HG02852 (cell line): ENCODE data around the gene PGLYRP2.

Experiments used
- ATAC-seq: cut with Tn5 transposase; IDR thresholded peaks from one replicate; pipeline ENCODE4 v1.9.1; 2021; ENCODE audit warnings: mild to moderate bottlenecking, moderate library complexity; ENCODE audit not compliant: unreplicated experiment

The PGLYRP2 gene

DNA sequence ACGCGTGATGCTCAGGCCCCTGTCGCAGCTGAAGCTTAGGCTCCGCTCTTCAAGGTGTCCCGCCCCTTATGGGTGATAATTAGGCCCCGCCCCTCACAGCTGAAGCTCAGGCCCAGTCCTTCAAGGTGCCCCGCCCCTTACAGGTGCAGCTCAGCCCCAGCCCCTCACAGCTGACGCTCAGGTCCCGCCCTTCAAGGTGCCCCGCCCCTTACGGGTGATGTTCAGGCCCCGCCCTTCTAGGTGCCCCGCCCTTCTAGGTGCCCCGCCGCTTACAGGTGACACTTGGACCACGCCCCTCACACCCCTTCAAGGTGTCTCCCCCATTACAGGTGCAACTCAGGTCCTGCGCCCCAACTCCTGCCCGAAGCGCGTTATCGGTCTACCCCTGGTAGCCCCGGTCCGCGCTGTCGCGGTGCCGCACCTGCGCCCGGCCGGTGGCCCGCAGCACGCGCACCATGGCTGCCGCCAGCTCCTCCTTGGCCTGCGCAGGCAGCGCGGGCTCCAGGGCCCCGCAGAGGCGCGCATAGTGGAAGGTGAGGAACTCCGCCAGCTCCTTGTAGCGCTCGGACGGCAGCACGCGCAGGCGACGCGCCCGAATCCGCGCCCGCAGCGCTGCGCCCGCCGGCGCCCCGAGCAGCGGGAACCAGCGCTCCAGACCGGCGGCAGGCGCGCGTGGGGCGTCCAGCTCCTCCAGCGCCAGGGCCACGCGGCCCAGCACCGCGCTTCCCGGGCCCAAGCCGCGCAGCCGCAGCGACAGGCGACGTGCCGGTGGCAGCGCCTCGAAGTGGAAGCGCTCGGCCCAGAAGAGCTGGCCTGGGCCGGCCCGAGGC is 22.2 kb downstream of the PGLYRP2 start:
- no peak for ATAC-seq

DNA sequence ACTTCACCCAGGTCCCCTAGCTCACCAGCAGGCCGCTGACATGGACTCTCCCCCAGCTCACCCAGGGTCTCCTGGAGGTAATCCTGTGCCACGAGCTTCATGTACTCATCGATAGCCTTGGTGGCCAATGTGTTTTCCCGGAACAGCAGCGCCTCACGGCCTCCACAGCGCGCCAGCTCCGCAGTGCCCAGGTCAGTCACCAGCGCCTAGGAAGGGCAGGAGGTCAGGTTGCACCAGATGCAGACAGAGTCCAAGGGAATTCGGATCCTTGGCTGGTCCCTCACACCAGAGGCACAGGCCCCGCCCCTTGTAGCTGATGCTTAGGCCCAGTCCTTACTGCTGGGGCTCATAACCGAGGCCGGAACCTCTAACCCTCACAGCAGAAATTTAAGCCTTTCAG is 22.9 kb downstream of the PGLYRP2 start:
- no peak for ATAC-seq

DNA sequence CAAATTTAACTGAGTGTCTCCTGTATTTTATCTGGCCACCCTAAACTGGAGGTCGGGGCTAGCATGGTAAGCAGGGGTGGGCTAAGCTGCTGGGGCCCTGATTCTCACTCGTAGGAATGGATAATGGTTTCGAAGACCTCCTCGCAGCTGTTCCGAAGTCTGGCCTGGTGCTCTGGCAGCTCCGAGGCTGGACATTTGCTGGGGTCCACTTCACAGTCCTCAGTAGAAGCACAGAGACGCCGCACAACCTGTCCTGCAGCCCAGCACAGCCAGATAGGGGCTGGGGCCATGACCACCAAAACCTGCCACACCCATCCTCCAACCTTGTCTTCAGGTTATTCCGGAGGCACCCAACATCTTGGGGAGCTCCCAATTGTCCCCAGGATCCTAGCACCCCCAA is 23.3 kb downstream of the PGLYRP2 start:
- ATAC-seq = no peak

DNA sequence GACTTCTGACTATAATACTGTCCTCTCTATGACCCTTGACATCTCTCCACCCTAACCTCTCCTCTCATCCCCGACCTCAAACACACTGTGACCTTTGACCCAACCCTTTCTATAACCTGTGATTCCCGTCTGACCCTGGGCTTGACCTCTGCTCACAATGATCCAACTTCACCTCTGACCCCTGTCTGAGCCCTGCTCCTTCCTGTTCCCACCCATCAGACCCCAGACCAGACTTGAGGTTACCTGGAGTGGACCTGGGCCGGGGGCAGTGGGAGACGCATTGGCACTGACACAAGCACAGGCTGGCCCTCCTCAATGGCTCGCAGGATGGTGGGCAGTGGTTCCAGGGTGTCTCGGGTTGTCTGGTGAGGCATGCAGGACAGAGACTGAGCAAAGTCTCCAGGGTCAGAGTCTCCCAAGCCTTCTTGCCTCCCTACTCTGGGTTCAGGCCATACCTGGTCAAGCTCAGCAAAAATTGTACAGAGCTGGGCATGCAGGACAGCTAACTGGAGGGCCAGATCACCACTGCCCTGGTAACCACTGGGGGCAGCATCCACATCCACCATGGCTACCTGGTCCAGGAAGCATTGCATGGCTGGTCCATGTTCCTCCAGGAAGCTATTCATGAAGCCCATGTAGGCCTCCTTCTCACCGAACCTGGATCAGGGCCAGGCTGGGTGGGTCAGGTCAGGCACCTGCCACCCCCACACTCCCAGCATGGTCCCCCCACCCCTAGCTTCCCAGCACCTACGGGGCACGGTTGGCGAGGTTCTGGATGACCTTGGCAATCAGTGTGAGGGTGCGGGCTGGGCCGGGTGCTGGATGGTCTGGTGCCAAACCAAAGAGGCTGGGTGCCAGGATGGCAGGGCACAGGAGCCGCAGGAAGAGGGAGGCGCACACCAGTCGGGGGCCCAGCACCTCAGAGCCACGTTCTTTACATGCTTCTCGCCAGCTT is 25.1 kb downstream of the PGLYRP2 start:
- no peak for ATAC-seq

DNA sequence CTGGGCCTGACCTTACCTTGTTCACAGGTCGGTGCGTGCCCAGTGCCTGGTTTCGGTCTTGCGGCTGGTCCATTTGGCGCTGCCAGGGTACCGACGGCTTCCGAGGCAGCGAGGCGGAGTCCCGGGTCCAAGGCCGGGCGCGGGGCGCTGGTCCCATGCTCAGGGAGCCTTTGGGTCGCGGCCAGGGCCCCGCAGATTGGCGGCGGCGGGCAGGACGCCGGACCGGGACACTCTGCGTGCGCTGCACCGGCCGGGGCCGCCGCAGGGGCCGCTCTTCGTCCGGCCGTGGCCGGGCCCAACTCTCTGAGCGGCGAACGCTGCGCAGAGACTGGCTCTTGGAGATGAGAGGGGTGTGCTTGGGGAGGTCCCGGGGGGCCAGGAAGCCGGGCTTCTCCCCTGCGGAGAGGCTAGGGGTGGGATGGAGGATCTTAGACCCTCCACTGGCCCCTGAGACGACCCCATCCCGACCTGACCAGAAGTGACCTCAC is 26.2 kb downstream of the PGLYRP2 start:
- ATAC-seq = no peak

DNA sequence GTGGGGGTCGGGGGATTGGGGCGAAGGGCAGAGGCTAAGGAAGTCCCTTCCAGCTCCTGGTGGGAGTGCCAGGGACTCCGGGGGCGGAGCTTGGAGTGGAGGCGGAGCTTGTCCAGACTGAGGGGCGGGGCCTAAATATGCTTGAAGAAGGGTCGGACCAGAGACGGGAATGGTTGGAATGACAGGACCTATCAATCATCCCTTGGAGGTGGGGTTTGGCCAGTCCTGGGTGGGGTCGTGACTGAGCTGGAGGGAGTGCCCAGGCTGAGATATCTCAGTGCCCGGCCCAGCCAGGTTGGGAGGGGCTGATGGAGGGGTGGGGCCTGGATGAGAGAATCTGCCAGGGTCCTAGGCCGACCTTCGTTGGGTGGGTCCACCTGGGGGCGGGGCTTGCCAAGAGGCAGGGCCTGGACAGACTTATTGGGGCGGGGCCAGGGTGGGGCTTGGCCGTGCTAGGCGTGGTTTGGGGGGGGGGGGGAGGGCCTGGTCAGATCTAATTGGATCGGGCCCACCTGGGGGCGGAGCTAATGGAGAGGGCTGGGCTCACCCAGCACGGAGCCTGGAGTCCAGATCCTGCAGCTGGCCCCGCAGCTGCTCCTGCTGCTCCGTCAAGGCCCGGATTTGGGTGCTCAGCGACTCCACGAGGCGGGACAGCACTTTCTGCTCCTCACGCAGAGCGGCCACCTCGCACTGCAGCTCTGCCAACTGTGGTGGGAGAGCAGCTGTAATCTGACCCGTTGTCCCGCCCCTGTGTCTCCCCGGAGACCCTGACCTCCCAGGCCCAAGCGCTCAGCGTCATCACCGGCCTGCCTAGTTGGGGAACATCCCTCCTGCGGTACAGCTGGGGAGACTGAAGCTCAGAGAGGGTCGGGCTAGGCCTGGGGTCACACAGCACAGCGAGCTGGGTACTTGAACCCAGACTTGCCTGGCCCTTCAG is 26.9 kb downstream of the PGLYRP2 start:
- no peak for ATAC-seq

DNA sequence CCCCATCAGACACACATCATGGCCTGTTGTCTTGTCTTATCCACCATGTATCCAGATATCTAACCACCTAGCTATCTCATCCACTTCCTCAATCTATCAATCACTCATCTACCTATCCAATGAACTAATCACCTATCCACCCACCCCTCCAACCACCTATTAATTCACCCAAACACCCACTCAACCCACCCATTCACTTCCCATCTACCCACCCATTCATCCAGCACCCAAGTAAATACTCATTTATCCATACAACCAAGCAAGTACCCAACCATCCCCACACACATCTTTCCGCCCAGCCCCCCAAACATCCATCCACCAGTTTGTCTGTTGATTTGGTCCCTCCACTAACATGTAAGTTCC is 28.8 kb downstream of the PGLYRP2 start:
- ATAC-seq = no peak

DNA sequence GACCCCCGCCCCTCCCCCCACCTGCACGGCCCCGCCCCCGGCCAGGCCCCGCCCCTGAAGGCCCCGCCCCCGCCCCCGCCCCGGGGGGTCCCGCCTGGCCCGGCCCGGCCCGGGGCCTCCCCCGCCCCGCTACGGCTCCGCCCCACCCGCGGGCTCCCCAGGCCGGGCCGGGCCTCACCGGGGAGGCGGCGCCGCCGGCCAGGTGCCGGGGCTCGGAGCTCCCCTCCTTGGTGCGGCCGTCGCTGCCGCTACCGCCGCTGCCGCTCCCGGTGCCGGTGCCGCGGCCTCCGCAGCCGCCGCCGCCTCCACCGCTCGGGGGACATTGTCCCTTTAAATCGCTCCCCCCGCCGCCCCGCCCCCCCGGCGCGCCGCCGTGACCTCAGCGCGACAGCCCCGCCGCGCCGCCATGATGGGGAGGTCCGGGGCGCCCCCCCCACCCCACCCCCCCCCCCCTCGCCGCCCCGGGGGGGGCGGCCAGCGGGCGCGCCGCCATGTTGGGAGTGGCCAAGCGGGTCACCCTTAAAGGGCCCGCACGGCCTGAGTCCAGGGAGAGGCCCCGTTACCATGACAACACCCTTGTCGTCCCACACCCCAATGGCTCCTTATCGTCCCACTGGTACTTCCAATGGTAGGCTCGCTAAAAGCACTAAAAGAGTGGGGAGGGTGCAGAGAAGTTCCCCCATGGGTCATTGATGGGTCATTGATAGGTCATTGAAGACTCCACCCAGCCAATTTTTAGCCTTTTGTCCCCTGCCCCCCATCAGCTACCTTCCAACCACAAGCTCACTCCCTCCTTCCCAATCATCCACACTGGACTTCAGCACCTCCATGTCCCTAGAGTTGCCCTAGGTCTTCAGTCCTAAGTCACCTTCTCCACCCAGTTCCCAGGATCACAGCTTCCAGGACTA is 29.4 kb downstream of the PGLYRP2 start, which contains the start of gene WIZ:
Gene WIZ, minus strand, starts transcription at position 337 of the 908 bp plus-strand sequence. CDS start 1,649 bp downstream, outside the sequence.
- peak; percentile 50 for ATAC-seq

DNA sequence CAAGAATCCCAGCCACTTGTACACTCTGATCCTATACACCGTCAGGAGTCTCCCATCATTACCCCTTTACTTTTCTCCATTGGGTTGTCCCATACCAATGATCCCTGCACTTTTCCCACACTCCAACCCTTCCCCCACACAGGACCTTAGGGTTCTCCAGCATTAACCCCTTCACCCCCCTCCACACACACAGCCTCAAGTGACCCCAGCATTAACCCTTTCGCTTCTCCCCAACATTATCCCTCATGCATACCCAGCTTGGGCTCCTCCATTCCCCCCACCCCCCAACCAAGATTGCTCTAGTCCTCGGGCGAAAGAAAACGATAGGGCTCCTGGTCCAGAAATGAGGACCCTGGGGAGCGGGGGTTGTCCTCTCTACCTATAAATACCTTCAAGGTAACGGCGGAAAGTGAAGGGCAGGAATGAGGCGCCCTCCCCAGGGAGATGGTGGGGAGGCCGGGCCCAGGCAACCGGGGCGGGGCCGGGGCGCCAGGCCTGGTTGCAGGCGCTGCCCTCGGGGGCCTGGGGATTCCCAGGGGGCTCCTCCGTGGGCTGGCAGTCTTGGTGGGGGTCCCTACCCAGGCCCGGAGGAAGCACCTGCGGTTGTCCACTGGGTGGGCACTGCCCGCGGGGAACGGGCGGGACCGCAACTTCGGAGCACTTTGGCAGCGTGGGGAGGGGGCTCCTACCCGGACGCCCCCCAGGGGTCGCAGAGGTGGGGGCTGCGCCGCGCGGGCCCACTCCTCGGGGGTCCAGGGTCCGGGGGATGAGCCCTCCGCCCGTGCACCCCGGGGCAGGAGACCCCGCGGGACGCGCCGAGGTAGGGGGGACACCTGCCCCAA is 30.3 kb downstream of the PGLYRP2 start:
- peak; percentile 19 for ATAC-seq

DNA sequence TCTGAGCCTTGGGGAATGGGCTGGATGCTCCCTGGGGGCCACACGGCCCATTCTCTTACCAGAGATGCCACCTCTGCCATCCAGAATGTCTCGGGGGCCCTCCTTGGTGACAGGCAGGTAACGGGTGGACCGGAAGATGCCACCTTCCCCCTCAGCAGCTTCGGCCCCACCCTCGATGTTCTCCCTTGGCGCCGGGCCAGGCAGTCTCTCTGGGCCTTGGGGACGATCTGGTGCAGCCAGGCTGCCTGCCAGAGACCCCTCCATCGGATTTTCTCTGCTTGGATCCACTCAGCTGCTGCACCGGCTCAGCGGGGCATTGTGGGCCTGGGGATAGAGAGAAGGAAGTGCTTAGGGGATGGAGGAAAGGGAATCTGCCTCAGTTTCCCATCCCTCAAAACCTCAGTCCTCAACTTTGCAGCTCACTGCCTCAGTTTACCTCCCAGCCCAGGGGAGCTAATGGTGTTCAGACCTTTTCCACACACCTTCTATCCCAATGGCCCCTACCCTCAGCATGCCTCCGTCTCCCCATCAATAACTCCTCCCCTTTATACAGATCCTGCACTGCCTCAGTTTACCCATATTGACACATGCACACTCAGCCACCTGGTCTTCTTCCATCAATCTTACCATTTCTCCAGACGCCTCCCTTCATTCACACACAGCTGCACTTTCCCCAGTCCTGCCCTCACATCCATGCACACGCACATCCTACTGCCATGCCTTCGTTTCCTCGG is 31.1 kb downstream of the PGLYRP2 start:
- no peak for ATAC-seq

DNA sequence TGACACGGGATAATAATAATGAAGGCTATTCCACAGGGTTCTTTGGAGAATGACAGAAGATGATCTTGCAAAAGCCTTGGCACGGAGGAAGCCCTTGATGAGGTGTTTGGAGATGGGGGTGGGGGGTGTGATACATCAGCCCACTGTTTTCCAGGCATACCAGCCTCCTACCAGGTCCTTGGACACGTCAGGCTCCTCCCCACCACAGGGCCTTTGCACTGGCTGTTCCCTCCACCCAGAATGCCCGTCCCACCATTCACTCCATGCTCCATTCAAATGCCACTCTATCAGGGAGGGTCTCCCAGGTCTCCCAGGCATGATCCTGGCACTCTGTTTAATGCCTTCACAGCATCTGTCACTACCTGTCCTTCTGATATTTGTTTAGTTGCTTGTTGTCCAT is 32.2 kb downstream of the PGLYRP2 start:
- no peak for ATAC-seq

DNA sequence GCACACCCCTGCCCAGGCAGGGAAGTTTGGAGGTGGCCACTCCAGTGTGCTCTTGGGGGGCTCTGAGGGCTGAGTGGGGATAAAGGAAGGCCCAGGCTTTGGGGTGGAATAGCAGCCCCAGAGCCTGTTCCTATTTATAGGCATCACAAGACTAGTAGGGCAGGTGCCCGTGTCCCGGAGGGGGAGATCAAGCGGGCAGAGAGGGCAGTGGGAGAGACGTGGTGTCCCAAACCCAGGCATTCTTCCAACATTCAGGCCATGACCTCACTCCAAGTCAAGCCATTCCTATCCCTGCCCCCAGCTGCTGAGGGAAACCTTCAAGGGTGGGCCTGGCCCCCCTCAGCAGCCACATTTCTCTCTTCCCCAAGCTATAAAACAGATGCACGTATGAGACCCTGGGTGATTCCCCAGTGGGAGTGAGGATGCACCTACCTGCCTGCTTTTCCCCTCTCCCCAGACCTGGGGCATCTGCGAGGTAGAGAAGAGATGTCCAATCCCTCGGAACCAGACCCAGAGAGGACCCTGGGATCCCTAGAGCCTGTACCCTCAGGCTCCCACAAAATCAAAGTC is 33.4 kb downstream of the PGLYRP2 start:
- ATAC-seq = no peak

DNA sequence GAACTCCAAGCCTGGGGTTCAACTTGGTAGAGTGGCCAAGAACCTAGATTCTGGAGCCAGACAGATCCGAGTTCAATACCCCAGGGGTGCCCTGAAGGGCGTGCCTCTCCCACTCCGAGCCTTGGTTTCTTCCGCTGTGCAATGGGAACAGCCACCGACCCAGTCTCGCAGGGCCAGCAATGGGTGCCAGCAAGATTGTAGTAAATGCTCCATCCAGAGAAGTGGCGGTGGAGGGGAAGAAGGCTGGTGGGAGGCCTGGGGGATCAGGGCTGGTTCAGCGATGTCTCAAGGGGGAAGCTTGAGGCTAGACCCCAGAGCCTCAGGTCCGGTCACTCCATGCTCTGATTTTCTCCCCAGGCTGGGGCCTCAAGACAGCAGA is 34.1 kb downstream of the PGLYRP2 start:
- ATAC-seq = no peak

DNA sequence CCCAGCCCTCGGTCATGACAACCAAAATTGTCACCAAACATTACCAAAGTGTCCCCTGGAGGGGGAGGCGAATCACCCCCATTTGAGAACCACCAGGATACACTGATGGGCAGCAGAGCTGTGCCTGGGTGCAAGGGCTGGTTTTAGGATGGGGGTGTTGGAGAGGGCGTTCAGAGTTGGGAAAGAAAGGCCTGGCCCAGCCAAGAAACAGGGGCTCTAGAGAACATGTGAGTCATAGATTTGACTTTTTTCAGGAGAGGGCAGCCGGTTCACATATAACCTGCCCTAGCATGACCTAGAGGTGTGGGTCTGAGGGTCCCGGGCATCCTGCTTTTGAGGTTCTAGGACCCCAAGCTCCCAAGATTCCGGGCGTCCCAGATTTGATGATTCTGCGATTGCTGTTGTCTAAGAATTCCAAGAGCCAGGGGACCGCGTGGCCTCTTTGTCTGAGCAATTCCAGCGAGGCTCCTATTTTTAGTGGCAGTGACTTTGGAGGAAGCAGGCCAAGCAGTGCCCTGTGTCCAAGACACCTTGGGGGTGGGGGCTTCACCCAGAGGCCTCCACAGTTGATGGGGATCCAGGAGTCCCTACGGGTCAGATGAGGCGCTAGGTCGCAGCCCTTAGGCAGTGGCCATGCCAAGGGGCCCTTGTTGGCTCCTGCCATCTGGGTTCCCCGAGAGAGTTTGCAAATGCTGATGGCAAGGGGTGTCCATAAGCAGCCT is 34.6 kb downstream of the PGLYRP2 start:
- no peak for ATAC-seq

DNA sequence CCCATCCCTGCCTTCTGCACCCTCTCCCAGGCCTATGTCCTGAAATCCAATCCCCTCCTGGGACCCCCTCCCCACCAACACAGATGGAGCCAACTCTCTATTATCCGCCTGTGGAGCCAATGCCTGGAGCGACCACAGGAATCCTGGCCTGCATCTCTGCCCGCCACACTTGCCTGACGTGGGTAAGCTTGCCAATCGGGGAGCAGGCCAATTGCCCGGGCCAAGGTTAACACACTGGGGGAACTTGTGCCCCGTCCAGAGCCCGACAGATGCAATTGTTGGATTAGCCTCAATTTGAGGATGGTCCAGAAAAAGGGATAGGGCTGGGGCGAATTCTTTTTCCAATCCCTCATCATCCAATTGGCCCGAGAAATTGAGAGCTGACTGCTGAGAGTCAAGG is 35.5 kb downstream of the PGLYRP2 start:
- ATAC-seq = no peak

DNA sequence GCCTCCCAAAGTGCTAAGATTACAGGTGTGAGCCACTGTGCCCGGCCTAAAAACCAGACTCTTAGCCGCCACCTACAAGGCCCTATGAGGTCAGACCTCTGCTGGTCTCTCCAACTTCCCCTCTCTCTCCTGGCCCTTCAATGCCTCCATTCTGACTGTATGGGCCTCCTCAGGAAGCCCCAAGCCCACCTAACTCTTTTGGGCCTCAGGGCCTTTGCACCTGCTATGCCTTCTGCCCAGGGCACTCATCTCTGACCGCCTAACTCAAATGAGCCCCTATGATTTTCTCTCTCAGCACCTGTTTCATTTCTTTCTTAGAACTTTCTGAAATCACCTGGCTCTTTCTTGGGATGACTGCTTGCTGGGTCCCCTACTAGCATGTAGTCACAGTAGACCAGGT is 36.0 kb downstream of the PGLYRP2 start:
- no peak for ATAC-seq
